IPS-11a (cell line): Measurements from ENCODE around the gene FANCC.
"Not testable (repeated sequence)": the region's sequence is repeated elsewhere in the genome, so short reads cannot be mapped to it uniquely, and the experiment has no call there.

Experiments used
- H3K4me3 ChIP-seq: one replicate; pipeline ENCODE4 v1.5.1; 2013; ENCODE audit warnings: low read depth, low read length, control low read depth

Gene FANCC

GRCh38 chr9:95242613-95243012, 74.9 kb downstream of the FANCC start:
- no peak overlapping the region for H3K4me3 ChIP-seq

DNA sequence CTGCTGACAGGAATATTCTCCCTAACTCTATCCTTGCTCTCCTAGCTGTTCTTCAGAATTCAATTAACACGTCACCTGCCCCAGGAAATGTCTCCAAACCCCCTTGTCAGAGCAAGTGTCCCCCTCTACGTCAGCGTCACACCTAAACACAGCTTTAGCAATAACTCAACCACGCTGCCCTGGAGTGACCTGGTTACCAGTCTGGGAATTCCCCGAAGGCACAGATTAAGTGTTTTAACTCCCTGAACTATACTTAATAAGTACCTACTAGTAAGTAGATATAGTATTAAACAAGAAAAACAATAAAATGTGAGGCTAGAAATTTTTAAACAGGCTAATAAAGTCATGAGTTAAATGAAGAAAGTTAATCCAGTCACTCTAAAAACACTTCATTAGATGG, 78.4 kb downstream of the FANCC start:
- H3K4me3 ChIP-seq: no peak overlapping the region

GRCh38 chr9:95237336-95237735, 80.2 kb downstream of the FANCC start:
- no peak overlapping the region for H3K4me3 ChIP-seq

DNA sequence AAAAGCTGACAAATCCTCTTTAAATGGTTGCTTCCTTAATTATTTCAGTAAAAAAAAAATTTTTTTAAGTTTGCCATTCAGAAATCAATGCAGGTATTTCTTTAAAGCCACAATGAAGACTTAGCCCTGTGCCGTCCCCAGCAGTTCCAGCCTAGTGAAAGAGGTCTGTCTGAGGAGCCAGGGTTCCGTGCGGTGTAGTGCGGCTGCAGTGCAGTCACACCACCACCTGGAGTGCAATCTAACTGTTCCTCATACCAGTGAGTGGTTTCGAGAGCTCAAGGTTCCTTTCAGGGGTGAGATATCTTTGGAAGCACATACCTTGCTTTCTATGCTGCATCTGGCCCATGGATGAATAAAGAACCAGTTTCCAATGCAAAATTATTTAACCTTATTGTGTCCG, 87.5 kb downstream of the FANCC start:
- no peak overlapping the region for H3K4me3 ChIP-seq

GRCh38 chr9:95229230-95229915, 88.1 kb downstream of the FANCC start:
- H3K4me3 ChIP-seq: no peak overlapping the region

DNA sequence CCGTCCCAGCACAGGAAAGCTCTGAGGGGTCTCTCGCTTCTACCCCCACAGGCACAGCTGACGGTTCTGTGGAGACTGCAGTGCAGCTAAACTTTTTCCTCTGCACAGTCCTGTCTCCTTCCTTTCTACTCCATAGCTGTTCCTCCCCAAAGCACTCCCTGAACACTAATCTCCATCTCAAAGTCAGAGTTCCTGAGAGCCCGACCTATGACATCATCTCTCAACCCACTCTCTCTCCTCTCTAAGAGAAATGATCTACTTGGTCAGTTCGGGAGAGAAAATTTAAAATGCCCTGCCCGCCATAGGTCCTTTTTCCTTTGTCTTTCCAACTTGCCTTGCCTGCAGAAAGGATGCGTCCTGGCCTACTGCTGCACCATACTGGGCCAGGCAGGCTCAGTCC, 90.6 kb downstream of the FANCC start:
- H3K4me3 ChIP-seq: no peak overlapping the region

- no peak overlapping the region for H3K4me3 ChIP-seq
Measured at GRCh38 chr9:95225726-95226106, 91.8 kb downstream of the FANCC start.

DNA sequence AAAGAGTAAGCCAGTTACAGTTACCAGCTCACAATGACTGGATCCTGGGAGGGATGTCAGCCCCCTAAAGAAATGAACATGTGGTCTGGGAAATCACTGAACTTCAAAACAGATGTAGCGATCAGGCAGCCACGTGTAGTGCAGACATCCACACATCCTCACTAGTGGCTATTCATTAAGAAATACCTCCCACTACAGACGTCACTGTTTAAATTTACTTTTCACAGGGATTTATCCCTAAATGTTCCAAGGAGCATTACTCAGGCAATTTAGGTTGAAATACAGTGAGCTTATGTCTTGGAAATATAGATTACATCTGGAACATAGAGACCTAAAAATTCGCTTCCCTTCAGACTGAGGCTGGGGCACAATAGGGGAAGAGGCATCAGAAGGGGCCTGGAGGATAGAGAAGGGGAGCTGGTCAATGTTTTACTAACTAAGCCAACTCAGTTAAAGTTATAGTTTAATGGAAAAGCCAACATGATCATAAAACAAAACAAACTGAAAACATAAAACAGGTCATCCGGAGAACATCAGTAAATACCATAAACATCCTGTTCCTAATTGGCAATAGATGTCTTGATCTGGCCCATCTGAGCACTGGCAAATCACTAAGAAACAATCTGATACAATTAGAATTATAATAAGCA, 92.3 kb downstream of the FANCC start:
- H3K4me3 ChIP-seq: no peak overlapping the region

- H3K4me3 ChIP-seq: no peak overlapping the region
Measured at GRCh38 chr9:95224376-95225019, 93.0 kb downstream of the FANCC start.

GRCh38 chr9:95220352-95220751, 97.2 kb downstream of the FANCC start:
- not testable (repeated sequence) for H3K4me3 ChIP-seq

DNA sequence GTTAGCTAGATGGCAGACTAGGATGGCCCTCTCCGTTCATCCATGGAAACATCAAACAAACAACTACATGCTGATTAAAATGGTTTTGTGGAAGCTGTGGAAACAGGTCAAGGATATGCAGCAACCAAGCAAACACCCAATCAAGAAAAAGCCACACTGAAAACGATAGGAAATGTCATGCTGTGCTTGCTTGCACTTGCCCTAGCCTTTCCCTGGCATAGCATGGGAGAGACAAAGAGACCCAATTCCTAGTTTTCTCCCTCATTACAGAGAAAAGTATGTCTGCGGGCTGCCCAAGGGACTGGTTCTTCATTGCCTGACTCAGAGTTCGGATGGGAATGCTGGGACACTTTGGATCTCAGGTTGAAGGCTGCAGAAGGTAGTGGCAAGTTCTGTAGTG, 98.7 kb downstream of the FANCC start:
- H3K4me3 ChIP-seq: no peak overlapping the region

GRCh38 chr9:95217936-95218335, 99.6 kb downstream of the FANCC start:
- H3K4me3 ChIP-seq: no peak overlapping the region

- H3K4me3 ChIP-seq: no peak overlapping the region
Measured at GRCh38 chr9:95215336-95215898, 102.1 kb downstream of the FANCC start.

GRCh38 chr9:95213117-95213516, 104.4 kb downstream of the FANCC start:
- H3K4me3 ChIP-seq: no peak overlapping the region

DNA sequence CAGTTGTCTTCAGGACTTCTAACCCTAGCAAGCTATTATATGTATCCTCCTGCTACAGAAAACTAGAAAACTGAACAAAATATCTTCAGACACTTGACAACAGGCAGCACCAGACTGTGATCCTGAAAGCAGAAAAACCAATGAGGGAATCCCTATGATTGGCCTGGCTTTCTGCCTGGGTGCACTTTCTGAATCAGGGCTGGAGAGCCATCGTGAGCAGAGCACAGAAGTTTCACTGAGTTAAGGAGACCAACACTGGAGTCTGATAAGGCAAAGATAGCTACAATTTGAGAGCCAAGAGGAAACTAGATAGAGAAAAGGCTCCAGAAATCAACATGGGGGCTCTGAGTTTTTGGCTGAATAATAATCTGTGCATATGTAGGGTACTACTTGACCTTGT, 106.5 kb downstream of the FANCC start:
- no peak overlapping the region for H3K4me3 ChIP-seq

DNA sequence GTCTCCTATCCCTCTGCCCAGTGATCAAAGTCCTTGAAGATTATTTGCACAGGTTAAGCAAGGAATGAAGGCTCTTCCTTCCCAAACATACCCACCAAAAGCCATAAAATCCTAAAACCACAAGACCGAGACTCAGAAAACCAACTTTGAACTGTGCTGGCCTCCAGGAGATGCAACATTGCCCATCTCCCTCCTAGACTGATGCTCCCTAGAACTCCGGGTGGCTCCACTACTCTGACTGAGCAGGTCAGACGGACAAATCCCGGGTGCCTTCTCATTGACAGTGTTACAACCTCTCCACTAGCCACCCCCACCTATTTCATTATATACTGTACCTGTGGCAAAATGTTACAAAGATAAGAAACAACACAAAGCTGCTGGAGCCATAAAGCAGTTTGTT, 110.1 kb downstream of the FANCC start:
- H3K4me3 ChIP-seq: no peak overlapping the region

DNA sequence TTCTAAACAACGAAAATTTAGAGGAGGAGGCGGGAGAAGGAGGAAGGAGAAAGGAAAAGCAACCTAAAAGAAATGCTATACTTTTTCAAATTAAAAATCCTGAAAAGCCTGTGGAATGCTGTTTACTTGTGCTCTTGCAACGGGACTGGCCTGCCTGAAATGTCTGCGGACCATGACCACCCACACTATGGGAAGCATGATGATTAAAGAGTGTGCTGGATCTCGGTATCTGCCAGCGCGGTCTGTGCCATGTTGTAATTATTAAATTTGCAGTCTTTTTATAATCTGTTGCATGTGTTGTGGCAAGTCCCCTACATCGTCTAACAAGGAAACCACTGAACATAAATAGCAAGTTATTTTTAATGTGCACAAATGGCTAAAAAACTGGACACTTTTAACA, 111.4 kb downstream of the FANCC start:
- H3K4me3 ChIP-seq: no peak overlapping the region

- H3K4me3 ChIP-seq: no peak overlapping the region
Measured at GRCh38 chr9:95204710-95205109, 112.8 kb downstream of the FANCC start.

DNA sequence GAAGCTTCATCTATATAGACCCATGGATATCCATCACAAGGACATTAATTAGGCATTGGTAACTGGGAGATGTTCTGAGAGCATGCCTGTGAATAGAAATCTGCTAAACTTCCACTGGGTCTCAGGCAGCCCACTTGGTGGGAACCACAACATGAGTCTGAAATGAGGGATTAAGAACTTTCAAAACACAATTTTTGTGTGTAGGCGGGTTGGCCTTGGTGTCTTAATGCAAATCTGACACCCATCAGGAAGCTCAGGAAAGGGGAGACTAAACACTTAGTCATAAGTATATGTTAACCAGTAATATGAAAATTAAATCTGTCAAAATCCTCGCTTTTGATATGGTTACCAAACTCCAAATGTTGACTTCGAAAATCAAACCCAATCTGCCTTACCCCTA, 113.2 kb downstream of the FANCC start:
- no peak overlapping the region for H3K4me3 ChIP-seq

DNA sequence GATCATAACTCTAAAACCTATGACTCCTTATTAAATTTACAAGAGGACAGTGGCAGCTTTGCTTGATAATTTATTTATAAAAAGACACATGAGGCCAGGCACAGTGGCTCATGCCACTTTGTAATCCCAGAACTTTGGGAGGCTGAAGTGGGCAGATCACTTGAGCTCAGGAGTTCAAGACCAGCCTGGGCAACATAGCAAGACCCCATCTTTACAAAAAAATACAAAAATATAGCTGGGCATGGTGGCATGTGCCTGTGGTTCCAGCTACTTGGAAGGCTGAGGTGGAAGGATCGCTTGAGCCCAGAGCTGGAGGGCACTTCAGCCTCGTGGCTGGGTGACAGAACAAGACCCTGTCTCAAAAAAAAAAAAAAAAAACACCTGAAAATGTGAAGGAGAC, 114.5 kb downstream of the FANCC start:
- H3K4me3 ChIP-seq: not testable (repeated sequence)

- H3K4me3 ChIP-seq: no peak overlapping the region
Measured at GRCh38 chr9:95202076-95202681, 115.3 kb downstream of the FANCC start.

DNA sequence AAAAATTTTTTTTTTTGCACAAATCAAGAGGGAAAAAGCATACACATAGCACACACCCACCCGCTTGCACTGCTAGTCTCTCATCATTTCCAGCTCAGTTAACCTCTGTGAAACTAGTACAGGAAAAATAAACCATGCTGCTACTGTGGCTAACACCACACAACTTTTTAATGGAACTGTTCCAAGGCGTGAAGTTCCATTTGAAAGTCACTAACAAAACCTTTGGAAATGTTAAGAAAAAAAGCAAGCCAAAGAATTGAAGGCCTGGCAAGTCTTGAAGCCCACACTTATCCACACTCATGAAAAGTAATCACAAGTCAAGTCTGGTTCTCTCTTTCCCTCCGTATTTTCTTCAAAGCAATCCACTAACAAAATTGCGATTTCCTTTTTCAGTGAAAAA, 116.3 kb downstream of the FANCC start:
- H3K4me3 ChIP-seq: no peak overlapping the region
